Measurements from ENCODE around the gene MYOD1.

Gene MYOD1

DNA sequence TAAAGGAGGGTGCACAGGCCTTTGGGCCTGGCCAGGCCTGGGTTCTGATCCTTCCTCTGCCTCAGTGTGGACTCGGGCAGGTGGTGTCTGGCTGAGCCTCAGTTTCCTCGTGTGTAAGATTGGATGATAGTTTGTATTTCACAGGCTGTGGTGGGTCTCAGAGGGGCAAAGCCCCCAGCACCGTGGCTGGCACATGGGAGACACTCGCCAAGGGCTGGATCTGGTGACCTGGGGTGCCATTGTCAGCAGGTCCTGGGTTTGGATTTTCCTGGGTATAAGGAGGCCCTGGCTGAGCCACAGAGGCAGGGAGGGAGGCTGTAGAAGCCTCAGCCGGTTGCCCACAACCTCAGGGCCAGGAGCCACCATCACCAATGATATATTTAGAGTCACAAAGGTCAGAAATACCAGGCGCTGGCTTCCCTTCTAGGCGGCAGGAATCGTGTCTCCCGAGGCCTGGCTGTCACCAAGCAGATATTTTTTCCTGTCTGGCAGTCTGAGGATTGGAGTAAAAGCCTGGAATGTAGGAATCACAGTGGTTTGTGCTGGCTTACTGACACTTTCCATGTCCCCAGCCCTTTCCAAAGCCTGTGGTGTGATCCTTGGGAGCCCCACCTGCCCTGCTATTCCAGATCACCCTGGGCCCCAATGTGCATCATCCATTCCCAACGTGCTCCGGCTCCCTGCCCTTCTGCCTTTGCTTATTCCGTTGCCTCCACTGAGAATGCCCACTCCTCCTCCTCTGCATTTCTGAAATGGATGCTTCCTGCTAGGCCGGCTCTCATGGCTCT lies 30.8 kb downstream of the MYOD1 start:
- no peak for TF ChIP-seq CTCF (conservative IDR thresholded peaks at IDR 0.05; ENCODE audit: low read depth, low read length)
- H3K4me3 ChIP-seq (ENCODE audit: low read depth, low read length) = no peak overlapping the region
- no peak for DNase-seq (ENCODE audit: low read depth)

DNA sequence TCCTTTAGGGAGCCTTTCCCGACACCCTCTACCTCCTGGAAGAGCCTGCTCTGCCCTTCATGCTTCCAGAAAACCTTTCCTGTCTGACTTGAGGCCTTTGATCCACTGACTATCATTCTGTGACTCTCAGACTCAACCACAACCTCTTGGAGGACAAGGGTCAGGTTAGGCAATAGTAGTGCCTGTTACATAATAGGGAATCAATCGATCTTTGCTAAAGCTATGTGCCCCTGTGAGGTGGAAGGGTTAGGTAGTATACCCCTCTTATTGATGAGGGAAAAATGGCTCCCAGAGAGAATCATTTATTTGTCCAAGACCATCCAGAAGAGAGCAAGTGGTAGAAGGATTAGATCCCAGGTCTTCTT lies 31.4 kb downstream of the MYOD1 start:
- DNase-seq (ENCODE audit: low read depth) = no peak
- H3K4me3 ChIP-seq (ENCODE audit: low read depth, low read length) = no peak overlapping the region
- TF ChIP-seq CTCF (conservative IDR thresholded peaks at IDR 0.05; ENCODE audit: low read depth, low read length) = no peak

- no peak for TF ChIP-seq CTCF (conservative IDR thresholded peaks at IDR 0.05; ENCODE audit: low read depth, low read length)
- no peak overlapping the region for H3K4me3 ChIP-seq (ENCODE audit: low read depth, low read length)
- DNase-seq (ENCODE audit: low read depth) = no peak
These were observed 32.2 kb downstream of the MYOD1 start for GRCh38 chr11:17751558-17751957.

- no peak for DNase-seq (ENCODE audit: low read depth)
- no peak for TF ChIP-seq CTCF (conservative IDR thresholded peaks at IDR 0.05; ENCODE audit: low read depth, low read length)
- H3K4me3 ChIP-seq (ENCODE audit: low read depth, low read length) = no peak overlapping the region
These were observed 32.8 kb downstream of the MYOD1 start for GRCh38 chr11:17752144-17752543.

- H3K4me3 ChIP-seq (ENCODE audit: low read depth, low read length) = no peak overlapping the region
- DNase-seq (ENCODE audit: low read depth) = no peak
- TF ChIP-seq CTCF (conservative IDR thresholded peaks at IDR 0.05; ENCODE audit: low read depth, low read length) = no peak
These were observed 33.8 kb downstream of the MYOD1 start for GRCh38 chr11:17753153-17753552.

- no peak overlapping the region for H3K4me3 ChIP-seq (ENCODE audit: low read depth, low read length)
- no peak for TF ChIP-seq CTCF (conservative IDR thresholded peaks at IDR 0.05; ENCODE audit: low read depth, low read length)
- no peak for DNase-seq (ENCODE audit: low read depth)
These were observed 34.3 kb downstream of the MYOD1 start for GRCh38 chr11:17753641-17754040.

GRCh38 chr11:17755891-17756290 lies 36.5 kb downstream of the MYOD1 start:
- TF ChIP-seq CTCF (conservative IDR thresholded peaks at IDR 0.05; ENCODE audit: low read depth, low read length) = no peak
- no peak for DNase-seq (ENCODE audit: low read depth)

More at GRCh38 chr11:17755891-17756290, 36.5 kb downstream of the MYOD1 start:
- no peak overlapping the region for H3K4me3 ChIP-seq (ENCODE audit: low read depth, low read length)
